Peyer's patch (tissue), 4 donors: Measurements from ENCODE around the gene AUTS2.

ENCODE experiments used
- POLR2A ChIP-seq, 2 donors: fragments of 450-650 bp; IDR thresholded peaks; one replicate each; pipeline ENCODE4 v1.5.1; 2017; ENCODE audit warnings: antibody characterized with exemption in 2 of 2, mild to moderate bottlenecking in 2 of 2, moderate library complexity in 2 of 2
- TF ChIP-seq, protein P1 (sequence below), 6 experiments: fragments of 450-650 bp in 4 of 6; fragments of 200-600 bp in 2 of 6; sonication (generic) in 1 of 6; IDR thresholded peaks; one replicate each; pipeline ENCODE4 v1.5.1; 2017 to 2019; ENCODE audit warnings: antibody characterized with exemption in 6 of 6, mild to moderate bottlenecking in 3 of 6, moderate library complexity in 1 of 6

DNA sequence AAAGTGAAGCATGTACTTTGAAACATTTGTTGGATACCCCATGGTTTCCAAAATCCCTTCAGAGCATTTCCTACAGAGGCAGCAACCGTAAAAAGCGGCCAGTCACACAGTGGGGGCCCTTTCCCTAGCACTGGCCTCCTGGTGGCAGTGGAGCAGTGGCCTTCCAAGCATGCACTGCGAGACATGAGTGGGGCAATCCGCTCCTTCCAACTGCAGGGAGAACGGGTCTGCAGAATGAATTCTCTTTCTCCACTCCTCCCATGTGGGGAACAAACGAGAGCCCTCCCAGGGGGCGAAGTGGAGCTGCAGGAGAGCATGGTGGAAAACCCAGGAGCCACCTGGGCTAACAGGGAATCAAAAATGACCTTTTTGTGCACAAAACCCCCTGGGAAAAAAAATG, 990.7 kb downstream of the AUTS2 start:
- TF ChIP-seq, protein P1, sequence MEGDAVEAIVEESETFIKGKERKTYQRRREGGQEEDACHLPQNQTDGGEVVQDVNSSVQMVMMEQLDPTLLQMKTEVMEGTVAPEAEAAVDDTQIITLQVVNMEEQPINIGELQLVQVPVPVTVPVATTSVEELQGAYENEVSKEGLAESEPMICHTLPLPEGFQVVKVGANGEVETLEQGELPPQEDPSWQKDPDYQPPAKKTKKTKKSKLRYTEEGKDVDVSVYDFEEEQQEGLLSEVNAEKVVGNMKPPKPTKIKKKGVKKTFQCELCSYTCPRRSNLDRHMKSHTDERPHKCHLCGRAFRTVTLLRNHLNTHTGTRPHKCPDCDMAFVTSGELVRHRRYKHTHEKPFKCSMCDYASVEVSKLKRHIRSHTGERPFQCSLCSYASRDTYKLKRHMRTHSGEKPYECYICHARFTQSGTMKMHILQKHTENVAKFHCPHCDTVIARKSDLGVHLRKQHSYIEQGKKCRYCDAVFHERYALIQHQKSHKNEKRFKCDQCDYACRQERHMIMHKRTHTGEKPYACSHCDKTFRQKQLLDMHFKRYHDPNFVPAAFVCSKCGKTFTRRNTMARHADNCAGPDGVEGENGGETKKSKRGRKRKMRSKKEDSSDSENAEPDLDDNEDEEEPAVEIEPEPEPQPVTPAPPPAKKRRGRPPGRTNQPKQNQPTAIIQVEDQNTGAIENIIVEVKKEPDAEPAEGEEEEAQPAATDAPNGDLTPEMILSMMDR (IDR thresholded peaks at IDR 0.05) = no peak
- no peak for TF ChIP-seq POLR2A (IDR thresholded peaks at IDR 0.05)
